WTC11 (cell line): ENCODE measurements around the gene SDHC. TPM values are rescaled to one million over a fixed set of nuclear protein-coding genes. Genes with fewer than 3 reads are reported as not detected.
A peak's percentile ranks its signal among the peaks of the same experiment; 100 is the strongest.

Experiments used
- ATAC-seq: fragments of 200-7000 bp; cut with Tn5 transposase; 2 replicates; pipeline ENCODE4 v1.10.0; 2021; ENCODE audit warnings: mild to moderate bottlenecking, moderate library complexity
- CTCF ChIA-PET: fragments of 300-600 bp; sonication (Branson Sonifier 250); formaldehyde crosslinking; loops from one replicate; lab custom pipeline; 2021; ENCODE audit warnings: antibody characterized with exemption; lab: Charles Lee
- POLR2A ChIA-PET: fragments of 350-600 bp; sonication (Branson Sonifier 250); formaldehyde crosslinking; loops from one replicate; lab custom pipeline; 2021; ENCODE audit warnings: antibody characterized with exemption; lab: Charles Lee
- DNase-seq: peaks from one replicate; pipeline ENCODE4 v3.0.0; 2021; ENCODE audit warnings: low spot score
- H3K27ac Mint-ChIP-seq: 2 replicates; pipeline ENCODE4 v1.8.0; 2021; ENCODE audit warnings: mixed read lengths
- H3K27me3 Mint-ChIP-seq: 2 replicates; pipeline ENCODE4 v1.8.0; 2021; ENCODE audit warnings: low read depth, mild to moderate bottlenecking, moderate library complexity, mixed read lengths
- H3K36me3 Mint-ChIP-seq: 2 replicates; pipeline ENCODE4 v1.8.0; 2021; ENCODE audit warnings: mixed read lengths
- H3K4me1 Mint-ChIP-seq: 2 replicates; pipeline ENCODE4 v1.8.0; 2022; ENCODE audit warnings: mixed read lengths
- H3K4me3 Mint-ChIP-seq: 2 replicates; pipeline ENCODE4 v1.8.0; 2021; ENCODE audit warnings: mild to moderate bottlenecking, moderate library complexity, mixed read lengths
- H3K9me3 Mint-ChIP-seq: 2 replicates; pipeline ENCODE4 v1.8.0; 2021; ENCODE audit warnings: mixed read lengths
- ETV6 ChIP-seq: sonication (generic); formaldehyde crosslinking; IDR thresholded peaks from 2 replicates; pipeline ENCODE4 v1.8.1; 2022; ENCODE audit warnings: mild to moderate bottlenecking, missing genetic modification reagents
- GRHL2 ChIP-seq: fragments of 250-450 bp; sonication (Bioruptor Pico); IDR thresholded peaks from 2 replicates; pipeline ENCODE4 v1.8.0; 2022; ENCODE audit warnings: mild to moderate bottlenecking, moderate library complexity; ENCODE audit not compliant: insufficient replicate concordance, severe bottlenecking
- HMGA2 ChIP-seq: fragments of 250-450 bp; sonication (Bioruptor Pico); IDR thresholded peaks from 2 replicates; pipeline ENCODE4 v1.4.0; 2021; ENCODE audit warnings: mild to moderate bottlenecking, moderate library complexity
- IRF2 ChIP-seq: sonication (generic); formaldehyde crosslinking; IDR thresholded peaks from 2 replicates; pipeline ENCODE4 v1.8.0; 2022; ENCODE audit warnings: low read depth, missing genetic modification reagents, borderline replicate concordance
- NFYB ChIP-seq: sonication (generic); formaldehyde crosslinking; conservative IDR thresholded peaks from 2 replicates; pipeline ENCODE4 v1.8.0; 2022; ENCODE audit warnings: low read depth, missing genetic modification reagents
- NR3C1 ChIP-seq: sonication (generic); formaldehyde crosslinking; conservative IDR thresholded peaks from 2 replicates; pipeline ENCODE4 v1.8.1; 2023; ENCODE audit warnings: low read depth, mild to moderate bottlenecking, missing genetic modification reagents
- ZNF232 ChIP-seq: sonication (generic); formaldehyde crosslinking; IDR thresholded peaks from 2 replicates; pipeline ENCODE4 v1.8.0; 2022; ENCODE audit warnings: mild to moderate bottlenecking, missing genetic modification reagents
- ZNF416 ChIP-seq: fragments of 250-450 bp; sonication (Bioruptor Pico); IDR thresholded peaks from 2 replicates; pipeline ENCODE4 v1.9.0; 2021; ENCODE audit warnings: mild to moderate bottlenecking, inconsistent platforms
- total RNA-seq: library from RNA; stranded (reverse); gene quantifications from 3 replicates; pipeline ENCODE4 v1.2.3, GENCODE V29; 2021
- TF ChIP-seq, protein P1 (sequence below): sonication (generic); formaldehyde crosslinking; IDR thresholded peaks from 2 replicates; pipeline ENCODE4 v1.8.0; 2022; ENCODE audit warnings: mild to moderate bottlenecking, missing genetic modification reagents
- TF ChIP-seq, protein P2 (sequence below): sonication (generic); formaldehyde crosslinking; IDR thresholded peaks from 2 replicates; pipeline ENCODE4 v1.8.1; 2023; ENCODE audit warnings: mild to moderate bottlenecking, missing genetic modification reagents
- TF ChIP-seq, protein P3 (sequence below): sonication (generic); formaldehyde crosslinking; IDR thresholded peaks from 2 replicates; pipeline ENCODE4 v1.8.1; 2023; ENCODE audit warnings: mild to moderate bottlenecking, moderate library complexity, missing genetic modification reagents
- TF ChIP-seq, protein P4 (sequence below): sonication (generic); formaldehyde crosslinking; IDR thresholded peaks from 2 replicates; pipeline ENCODE4 v1.8.1; 2022; ENCODE audit warnings: missing genetic modification reagents, borderline replicate concordance
- TF ChIP-seq, protein P5 (sequence below): fragments of 250-450 bp; sonication (Bioruptor Pico); IDR thresholded peaks from 2 replicates; pipeline ENCODE4 v1.8.0; 2021; ENCODE audit warnings: mild to moderate bottlenecking
- TF ChIP-seq, protein P6 (sequence below): sonication (generic); formaldehyde crosslinking; IDR thresholded peaks from 2 replicates; pipeline ENCODE4 v1.8.0; 2023; ENCODE audit warnings: missing genetic modification reagents
- TF ChIP-seq, protein P7 (sequence below): sonication (generic); formaldehyde crosslinking; IDR thresholded peaks from 2 replicates; pipeline ENCODE4 v1.8.1; 2022; ENCODE audit warnings: low read depth, missing genetic modification reagents, borderline replicate concordance
- TF ChIP-seq, protein P8 (sequence below): sonication (generic); formaldehyde crosslinking; conservative IDR thresholded peaks from 2 replicates; pipeline ENCODE4 v1.8.1; 2022; ENCODE audit warnings: mild to moderate bottlenecking, missing genetic modification reagents

Gene SDHC
- total RNA-seq, 1 experiment from 2014 or later: 193 TPM

DNA sequence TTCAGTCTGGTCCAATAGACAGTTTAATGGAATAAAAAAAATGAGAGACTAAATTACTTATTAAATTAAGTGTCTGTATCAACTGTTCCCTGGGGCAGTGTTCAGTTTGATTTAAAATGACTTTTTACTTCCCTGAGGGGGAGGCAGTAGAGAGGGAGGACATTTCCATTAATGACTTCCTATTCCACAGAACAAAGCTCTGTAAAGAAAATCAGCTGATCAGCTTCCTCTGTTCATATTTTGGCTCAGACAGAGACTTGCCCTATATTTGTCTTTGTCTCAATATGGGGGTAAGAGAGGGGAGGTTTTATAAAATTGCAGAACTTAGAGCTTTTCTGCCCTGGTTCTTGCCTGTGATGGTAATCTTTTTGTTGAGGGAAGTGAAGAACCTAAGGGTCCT lies 45.1 kb downstream of the SDHC start:
- Mint-ChIP-seq H3K9me3 (no peaks in the 10 kb centered on the region), H3K4me3 (no peak overlapping the region), H3K27ac (no peak overlapping the region), H3K4me1 (no peaks in the 10 kb centered on the region), H3K36me3 (peaks cover 14% of the 10 kb centered on the region), H3K27me3 (no peaks in the 10 kb centered on the region)
- ChIA-PET POLR2A (no interaction called here), CTCF (interaction anchor here (0.6 to 2.0 kb wide), 2 partner anchors 23 to 553 kb away, joined by 3 to 4 read pairs; no protein-coding TSS in a partner anchor)
- TF ChIP-seq ETV6 (CRISPR knock-in tag): no peak
- ATAC-seq (no peak), DNase-seq (no peak)

DNA sequence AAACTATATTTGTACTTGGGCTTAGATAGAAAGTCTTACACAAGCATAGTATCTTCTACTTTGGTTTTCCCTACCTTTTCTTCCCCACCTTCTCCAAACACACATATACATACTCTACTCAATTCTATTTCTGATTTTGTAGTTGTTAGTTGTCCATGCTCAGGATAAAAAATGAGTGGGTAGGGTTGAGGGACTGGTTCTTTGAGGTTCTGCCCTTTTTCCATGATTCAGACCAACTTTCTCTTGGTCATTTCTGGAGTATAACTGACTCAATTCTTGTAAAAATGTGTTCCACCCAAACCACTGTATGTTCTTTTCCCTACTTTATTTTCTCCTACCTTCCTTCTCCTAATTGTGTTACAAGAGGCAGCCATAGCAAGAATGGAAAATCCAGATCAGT lies 50.2 kb downstream of the SDHC start:
- CTCF ChIA-PET: no interaction called here
- TF ChIP-seq NFYB (no peak), ZNF232 (CRISPR knock-in tag) (no peak)
- TF ChIP-seq, protein P1, sequence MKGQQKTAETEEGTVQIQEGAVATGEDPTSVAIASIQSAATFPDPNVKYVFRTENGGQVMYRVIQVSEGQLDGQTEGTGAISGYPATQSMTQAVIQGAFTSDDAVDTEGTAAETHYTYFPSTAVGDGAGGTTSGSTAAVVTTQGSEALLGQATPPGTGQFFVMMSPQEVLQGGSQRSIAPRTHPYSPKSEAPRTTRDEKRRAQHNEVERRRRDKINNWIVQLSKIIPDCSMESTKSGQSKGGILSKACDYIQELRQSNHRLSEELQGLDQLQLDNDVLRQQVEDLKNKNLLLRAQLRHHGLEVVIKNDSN (CRISPR knock-in tag): no peak
- Mint-ChIP-seq H3K27ac (no peak overlapping the region), H3K27me3 (no peaks in the 10 kb centered on the region), H3K4me3 (no peak overlapping the region), H3K4me1 (peaks cover 13% of the 10 kb centered on the region), H3K9me3 (no peaks in the 10 kb centered on the region), H3K36me3 (peaks cover 12% of the 10 kb centered on the region)
- DNase-seq (no peak), ATAC-seq (no peak)
- POLR2A ChIA-PET: no interaction called here

DNA sequence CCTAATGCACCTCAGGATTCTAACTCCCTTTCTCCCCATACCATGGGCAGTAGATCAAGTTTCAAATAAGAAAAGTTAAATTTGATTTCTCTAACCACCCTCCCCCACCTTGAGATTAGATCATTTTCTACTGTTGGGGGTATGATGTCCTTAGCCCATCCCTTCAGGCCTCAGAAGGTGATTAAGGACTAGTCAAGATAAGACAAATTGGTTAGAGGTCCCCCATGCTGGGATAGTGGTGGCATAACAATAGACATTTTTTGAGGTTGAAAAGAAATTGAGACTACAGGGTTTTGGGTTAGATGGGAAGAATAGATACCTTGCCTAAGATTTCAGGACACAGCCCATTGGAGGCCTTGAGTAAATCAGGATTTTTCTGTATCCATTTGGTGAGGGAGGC lies 51.0 kb downstream of the SDHC start:
- ATAC-seq (no peak), DNase-seq (no peak)
- Mint-ChIP-seq H3K9me3 (no peaks in the 10 kb centered on the region), H3K36me3 (peaks cover 12% of the 10 kb centered on the region), H3K27me3 (no peaks in the 10 kb centered on the region), H3K4me1 (peaks cover 13% of the 10 kb centered on the region), H3K4me3 (no peak overlapping the region), H3K27ac (no peak overlapping the region)
- ChIA-PET CTCF (no interaction called here), POLR2A (no interaction called here)
- TF ChIP-seq IRF2: no peak
- TF ChIP-seq, protein P2, sequence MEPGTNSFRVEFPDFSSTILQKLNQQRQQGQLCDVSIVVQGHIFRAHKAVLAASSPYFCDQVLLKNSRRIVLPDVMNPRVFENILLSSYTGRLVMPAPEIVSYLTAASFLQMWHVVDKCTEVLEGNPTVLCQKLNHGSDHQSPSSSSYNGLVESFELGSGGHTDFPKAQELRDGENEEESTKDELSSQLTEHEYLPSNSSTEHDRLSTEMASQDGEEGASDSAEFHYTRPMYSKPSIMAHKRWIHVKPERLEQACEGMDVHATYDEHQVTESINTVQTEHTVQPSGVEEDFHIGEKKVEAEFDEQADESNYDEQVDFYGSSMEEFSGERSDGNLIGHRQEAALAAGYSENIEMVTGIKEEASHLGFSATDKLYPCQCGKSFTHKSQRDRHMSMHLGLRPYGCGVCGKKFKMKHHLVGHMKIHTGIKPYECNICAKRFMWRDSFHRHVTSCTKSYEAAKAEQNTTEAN: no peak
- TF ChIP-seq, protein P3, sequence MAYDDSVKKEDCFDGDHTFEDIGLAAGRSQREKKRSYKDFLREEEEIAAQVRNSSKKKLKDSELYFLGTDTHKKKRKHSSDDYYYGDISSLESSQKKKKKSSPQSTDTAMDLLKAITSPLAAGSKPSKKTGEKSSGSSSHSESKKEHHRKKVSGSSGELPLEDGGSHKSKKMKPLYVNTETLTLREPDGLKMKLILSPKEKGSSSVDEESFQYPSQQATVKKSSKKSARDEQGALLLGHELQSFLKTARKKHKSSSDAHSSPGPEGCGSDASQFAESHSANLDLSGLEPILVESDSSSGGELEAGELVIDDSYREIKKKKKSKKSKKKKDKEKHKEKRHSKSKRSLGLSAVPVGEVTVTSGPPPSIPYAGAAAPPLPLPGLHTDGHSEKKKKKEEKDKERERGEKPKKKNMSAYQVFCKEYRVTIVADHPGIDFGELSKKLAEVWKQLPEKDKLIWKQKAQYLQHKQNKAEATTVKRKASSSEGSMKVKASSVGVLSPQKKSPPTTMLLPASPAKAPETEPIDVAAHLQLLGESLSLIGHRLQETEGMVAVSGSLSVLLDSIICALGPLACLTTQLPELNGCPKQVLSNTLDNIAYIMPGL (CRISPR knock-in tag): no peak
- TF ChIP-seq, protein P4, sequence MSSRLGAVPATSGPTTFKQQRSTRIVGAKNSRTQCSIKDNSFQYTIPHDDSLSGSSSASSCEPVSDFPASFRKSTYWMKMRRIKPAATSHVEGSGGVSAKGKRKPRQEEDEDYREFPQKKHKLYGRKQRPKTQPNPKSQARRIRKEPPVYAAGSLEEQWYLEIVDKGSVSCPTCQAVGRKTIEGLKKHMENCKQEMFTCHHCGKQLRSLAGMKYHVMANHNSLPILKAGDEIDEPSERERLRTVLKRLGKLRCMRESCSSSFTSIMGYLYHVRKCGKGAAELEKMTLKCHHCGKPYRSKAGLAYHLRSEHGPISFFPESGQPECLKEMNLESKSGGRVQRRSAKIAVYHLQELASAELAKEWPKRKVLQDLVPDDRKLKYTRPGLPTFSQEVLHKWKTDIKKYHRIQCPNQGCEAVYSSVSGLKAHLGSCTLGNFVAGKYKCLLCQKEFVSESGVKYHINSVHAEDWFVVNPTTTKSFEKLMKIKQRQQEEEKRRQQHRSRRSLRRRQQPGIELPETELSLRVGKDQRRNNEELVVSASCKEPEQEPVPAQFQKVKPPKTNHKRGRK (CRISPR knock-in tag): no peak

DNA sequence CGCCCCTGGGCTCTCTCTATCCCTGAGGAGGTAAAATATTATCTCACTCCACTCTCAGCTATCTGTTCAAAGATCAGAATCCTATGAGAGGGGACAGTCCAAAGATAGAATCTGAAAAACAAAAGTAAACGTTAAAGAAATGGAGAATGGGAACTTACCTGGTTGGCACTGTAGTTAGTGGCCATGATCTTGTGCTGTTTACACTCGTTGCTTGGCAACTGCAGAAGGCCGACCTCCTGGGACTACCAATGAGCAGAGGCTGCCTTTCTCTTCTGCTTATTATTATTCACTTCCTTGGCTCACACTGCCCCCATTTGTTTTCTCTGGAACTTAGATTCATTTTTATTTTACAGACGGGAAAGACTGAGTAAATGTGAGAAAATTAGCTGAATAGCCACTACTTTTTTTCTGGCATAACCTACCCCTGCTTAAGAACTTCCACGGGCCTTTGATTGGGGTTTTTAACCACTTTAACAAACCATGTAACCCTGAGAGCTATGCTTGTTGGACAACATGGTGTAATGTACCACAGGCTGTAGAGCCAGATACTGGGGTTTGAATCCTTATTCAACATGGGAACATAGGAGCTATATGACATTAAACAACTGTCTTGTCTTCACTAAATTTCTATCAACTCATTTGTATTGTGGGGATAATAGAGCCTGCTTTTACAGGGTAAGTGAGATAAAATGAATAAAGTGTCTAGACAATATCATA lies 53.7 kb downstream of the SDHC start, which contains the start of gene CFAP126:
Gene CFAP126 (minus strand): TSS at position 193 of the 717 bp plus-strand sequence. CDS start 8 bp downstream, at position 185.
- POLR2A ChIA-PET: no interaction called here
- CTCF ChIA-PET: interaction anchor here (1.2 to 1.5 kb wide), 3 partner anchors 14 to 138 kb away, joined by 3 to 6 read pairs (median 5); no protein-coding TSS in a partner anchor
- Mint-ChIP-seq H3K9me3 (no peaks in the 10 kb centered on the region), H3K27me3 (no peaks in the 10 kb centered on the region), H3K4me3 (no peak within 1 kb of the TSS), H3K36me3 (peaks cover 12% of the 10 kb centered on the region), H3K4me1 (peaks cover 13% of the 10 kb centered on the region), H3K27ac (peak within 1 kb of the TSS; percentile 92)
- ATAC-seq (peak; percentile 100), DNase-seq (peak; percentile 58)
- TF ChIP-seq, protein P5, sequence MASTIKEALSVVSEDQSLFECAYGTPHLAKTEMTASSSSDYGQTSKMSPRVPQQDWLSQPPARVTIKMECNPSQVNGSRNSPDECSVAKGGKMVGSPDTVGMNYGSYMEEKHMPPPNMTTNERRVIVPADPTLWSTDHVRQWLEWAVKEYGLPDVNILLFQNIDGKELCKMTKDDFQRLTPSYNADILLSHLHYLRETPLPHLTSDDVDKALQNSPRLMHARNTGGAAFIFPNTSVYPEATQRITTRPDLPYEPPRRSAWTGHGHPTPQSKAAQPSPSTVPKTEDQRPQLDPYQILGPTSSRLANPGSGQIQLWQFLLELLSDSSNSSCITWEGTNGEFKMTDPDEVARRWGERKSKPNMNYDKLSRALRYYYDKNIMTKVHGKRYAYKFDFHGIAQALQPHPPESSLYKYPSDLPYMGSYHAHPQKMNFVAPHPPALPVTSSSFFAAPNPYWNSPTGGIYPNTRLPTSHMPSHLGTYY: no peak
- TF ChIP-seq NR3C1 (CRISPR knock-in tag): no peak
- TF ChIP-seq, protein P6, sequence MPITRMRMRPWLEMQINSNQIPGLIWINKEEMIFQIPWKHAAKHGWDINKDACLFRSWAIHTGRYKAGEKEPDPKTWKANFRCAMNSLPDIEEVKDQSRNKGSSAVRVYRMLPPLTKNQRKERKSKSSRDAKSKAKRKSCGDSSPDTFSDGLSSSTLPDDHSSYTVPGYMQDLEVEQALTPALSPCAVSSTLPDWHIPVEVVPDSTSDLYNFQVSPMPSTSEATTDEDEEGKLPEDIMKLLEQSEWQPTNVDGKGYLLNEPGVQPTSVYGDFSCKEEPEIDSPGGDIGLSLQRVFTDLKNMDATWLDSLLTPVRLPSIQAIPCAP (CRISPR knock-in tag): no peak
- TF ChIP-seq, protein P7, sequence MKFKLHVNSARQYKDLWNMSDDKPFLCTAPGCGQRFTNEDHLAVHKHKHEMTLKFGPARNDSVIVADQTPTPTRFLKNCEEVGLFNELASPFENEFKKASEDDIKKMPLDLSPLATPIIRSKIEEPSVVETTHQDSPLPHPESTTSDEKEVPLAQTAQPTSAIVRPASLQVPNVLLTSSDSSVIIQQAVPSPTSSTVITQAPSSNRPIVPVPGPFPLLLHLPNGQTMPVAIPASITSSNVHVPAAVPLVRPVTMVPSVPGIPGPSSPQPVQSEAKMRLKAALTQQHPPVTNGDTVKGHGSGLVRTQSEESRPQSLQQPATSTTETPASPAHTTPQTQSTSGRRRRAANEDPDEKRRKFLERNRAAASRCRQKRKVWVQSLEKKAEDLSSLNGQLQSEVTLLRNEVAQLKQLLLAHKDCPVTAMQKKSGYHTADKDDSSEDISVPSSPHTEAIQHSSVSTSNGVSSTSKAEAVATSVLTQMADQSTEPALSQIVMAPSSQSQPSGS (CRISPR knock-in tag): no peak
- TF ChIP-seq, protein P8, sequence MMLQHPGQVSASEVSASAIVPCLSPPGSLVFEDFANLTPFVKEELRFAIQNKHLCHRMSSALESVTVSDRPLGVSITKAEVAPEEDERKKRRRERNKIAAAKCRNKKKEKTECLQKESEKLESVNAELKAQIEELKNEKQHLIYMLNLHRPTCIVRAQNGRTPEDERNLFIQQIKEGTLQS (CRISPR knock-in tag): no peak
- TF ChIP-seq ZNF416: no peak
- TF ChIP-seq HMGA2 (CRISPR knock-in tag): no peak
- no peak for TF ChIP-seq GRHL2 (CRISPR knock-in tag)
